ENCODE data around the gene ASTN2. TPM values are rescaled to one million over a fixed set of nuclear protein-coding genes. Genes with fewer than 3 reads are reported as not detected.

Gene ASTN2
- total RNA-seq, 1 donor from 2014 or later: 29.0 TPM

DNA sequence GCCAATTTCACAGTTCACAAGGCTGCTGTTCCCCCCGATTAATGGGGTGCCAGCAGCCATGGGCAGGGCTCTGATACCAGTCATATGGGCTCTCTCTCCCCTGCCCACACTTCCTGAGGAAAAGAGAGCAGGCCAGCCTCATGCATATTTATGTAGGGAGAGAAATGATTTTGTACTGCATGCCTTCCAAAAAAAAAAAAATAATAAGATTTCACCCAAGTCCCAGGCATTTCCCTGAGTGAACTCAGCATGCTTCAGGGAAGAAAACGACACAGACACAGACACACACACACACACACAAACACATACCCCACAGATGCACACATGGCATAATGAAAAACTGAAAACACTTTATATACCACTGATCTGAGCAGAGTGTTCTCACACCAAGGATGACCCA is 232.8 kb downstream of the ASTN2 start:
- Mint-ChIP-seq H3K27ac (no peak overlapping the region), H3K36me3 (ENCODE audit: insufficient read depth) (peaks cover 6% of the 10 kb centered on the region), H3K4me1 (ENCODE audit: low read depth) (no peaks in the 10 kb centered on the region), H3K4me3 (ENCODE audit: low read depth) (no peak overlapping the region), H3K27me3 (no peaks in the 10 kb centered on the region), H3K9me3 (ENCODE audit: low read depth) (peaks cover 6% of the 10 kb centered on the region)
- TF ChIP-seq, protein P1, sequence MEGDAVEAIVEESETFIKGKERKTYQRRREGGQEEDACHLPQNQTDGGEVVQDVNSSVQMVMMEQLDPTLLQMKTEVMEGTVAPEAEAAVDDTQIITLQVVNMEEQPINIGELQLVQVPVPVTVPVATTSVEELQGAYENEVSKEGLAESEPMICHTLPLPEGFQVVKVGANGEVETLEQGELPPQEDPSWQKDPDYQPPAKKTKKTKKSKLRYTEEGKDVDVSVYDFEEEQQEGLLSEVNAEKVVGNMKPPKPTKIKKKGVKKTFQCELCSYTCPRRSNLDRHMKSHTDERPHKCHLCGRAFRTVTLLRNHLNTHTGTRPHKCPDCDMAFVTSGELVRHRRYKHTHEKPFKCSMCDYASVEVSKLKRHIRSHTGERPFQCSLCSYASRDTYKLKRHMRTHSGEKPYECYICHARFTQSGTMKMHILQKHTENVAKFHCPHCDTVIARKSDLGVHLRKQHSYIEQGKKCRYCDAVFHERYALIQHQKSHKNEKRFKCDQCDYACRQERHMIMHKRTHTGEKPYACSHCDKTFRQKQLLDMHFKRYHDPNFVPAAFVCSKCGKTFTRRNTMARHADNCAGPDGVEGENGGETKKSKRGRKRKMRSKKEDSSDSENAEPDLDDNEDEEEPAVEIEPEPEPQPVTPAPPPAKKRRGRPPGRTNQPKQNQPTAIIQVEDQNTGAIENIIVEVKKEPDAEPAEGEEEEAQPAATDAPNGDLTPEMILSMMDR (IDR thresholded peaks at IDR 0.05; ENCODE audit: unreplicated experiment): no peak
- DNase-seq (ENCODE audit: low spot score, unreplicated experiment): no peak

DNA sequence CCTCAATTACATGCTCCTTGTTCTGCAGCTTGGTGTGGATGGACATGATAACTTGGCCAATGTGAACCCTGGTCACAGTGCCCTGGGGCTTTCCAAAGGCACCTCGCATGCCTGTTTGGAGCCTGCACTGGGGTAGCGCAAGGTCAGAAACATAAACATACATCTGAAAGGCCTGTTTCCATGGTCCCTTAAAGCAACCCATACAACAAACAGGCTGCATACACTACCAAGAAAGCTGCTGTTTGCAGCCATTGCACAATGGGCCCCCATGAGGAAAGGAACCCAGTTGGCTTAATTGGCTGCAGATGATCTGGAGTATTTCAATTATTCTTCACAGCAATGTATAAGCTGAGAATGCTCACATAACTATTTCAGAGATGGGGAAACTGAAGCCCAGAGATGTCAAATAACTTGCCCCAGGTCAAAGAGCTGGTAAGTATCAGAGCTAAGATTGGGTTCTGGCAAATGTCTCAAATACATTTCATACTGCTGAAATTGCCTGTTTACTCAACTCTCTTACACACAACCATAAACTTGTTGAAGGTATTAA is 233.9 kb downstream of the ASTN2 start:
- DNase-seq (ENCODE audit: low spot score, unreplicated experiment): no peak
- H3K27ac Mint-ChIP-seq: no peak overlapping the region
- no peaks in the 10 kb centered on the region for H3K4me1 Mint-ChIP-seq (ENCODE audit: low read depth)
- H3K36me3 Mint-ChIP-seq (ENCODE audit: insufficient read depth): peaks cover 6% of the 10 kb centered on the region
- TF ChIP-seq, protein P1 (IDR thresholded peaks at IDR 0.05; ENCODE audit: unreplicated experiment): no peak
- H3K27me3 Mint-ChIP-seq: no peaks in the 10 kb centered on the region
- peaks cover 6% of the 10 kb centered on the region for H3K9me3 Mint-ChIP-seq (ENCODE audit: low read depth)
- H3K4me3 Mint-ChIP-seq (ENCODE audit: low read depth): no peak overlapping the region

DNA sequence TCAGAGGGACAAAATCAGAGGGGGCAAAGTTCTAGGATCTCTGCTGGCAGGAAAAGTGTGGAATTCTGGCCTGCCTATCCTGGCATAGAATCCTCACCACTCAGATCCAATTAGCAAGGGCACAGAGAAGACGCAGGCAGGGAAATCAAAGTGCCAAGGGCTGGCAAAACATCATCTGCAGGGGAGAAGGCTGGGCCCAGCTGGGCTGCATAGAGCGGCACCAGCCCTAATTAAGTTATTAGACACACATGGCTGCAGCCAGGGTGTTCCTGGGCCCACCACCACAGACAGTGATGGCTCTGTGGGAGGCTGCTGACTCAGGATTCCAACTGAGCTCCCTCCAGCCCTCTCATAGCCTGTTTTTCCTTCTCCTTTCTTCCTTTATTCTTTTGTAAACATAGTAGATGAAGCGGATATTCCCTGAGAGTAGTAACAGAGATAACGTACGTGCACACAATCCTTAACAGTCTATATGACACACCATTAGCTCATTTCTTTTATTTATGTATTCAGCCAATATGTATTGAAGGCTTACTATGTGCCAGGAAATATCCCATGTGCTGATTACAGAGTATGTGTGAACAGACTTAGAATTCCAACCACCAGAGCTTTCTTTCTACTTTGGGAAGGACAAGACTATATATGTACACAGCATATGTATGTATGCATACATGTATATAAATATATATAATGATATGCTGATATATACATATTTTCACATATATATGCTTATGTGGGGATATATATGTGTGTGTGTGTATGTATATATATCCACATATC is 236.1 kb downstream of the ASTN2 start:
- peaks cover 6% of the 10 kb centered on the region for H3K9me3 Mint-ChIP-seq (ENCODE audit: low read depth)
- no peaks in the 10 kb centered on the region for H3K4me1 Mint-ChIP-seq (ENCODE audit: low read depth)
- peak overlapping the region; percentile 65 for H3K27ac Mint-ChIP-seq
- TF ChIP-seq, protein P1 (IDR thresholded peaks at IDR 0.05; ENCODE audit: unreplicated experiment): no peak
- DNase-seq (ENCODE audit: low spot score, unreplicated experiment): no peak
- no peak overlapping the region for H3K4me3 Mint-ChIP-seq (ENCODE audit: low read depth)
- H3K27me3 Mint-ChIP-seq: no peaks in the 10 kb centered on the region
- peaks cover 6% of the 10 kb centered on the region for H3K36me3 Mint-ChIP-seq (ENCODE audit: insufficient read depth)

DNA sequence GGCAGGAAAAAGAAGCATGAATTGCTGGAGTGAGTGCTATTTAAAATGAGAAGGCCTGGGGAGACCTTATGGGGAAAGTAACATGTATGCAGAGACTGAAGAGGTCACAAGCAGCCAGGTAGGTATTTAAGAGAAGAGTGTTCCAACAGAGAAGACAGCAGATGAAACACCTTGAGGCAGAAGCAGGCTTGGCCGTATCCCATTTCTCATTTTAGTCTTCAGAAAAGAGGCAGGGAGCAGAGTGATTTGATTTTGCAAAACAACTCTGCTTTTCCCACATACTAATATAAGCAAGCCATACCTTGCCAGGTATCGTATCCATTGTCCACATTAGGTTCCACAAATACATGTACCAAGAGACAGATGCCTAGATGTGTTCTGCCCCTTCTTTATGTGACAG is 244.3 kb downstream of the ASTN2 start:
- no peak overlapping the region for H3K27ac Mint-ChIP-seq
- H3K27me3 Mint-ChIP-seq: no peaks in the 10 kb centered on the region
- H3K9me3 Mint-ChIP-seq (ENCODE audit: low read depth): no peaks in the 10 kb centered on the region
- DNase-seq (ENCODE audit: low spot score, unreplicated experiment): no peak
- H3K36me3 Mint-ChIP-seq (ENCODE audit: insufficient read depth): no peaks in the 10 kb centered on the region
- H3K4me1 Mint-ChIP-seq (ENCODE audit: low read depth): no peaks in the 10 kb centered on the region
- TF ChIP-seq, protein P1 (IDR thresholded peaks at IDR 0.05; ENCODE audit: unreplicated experiment): no peak
- H3K4me3 Mint-ChIP-seq (ENCODE audit: low read depth): no peak overlapping the region

DNA sequence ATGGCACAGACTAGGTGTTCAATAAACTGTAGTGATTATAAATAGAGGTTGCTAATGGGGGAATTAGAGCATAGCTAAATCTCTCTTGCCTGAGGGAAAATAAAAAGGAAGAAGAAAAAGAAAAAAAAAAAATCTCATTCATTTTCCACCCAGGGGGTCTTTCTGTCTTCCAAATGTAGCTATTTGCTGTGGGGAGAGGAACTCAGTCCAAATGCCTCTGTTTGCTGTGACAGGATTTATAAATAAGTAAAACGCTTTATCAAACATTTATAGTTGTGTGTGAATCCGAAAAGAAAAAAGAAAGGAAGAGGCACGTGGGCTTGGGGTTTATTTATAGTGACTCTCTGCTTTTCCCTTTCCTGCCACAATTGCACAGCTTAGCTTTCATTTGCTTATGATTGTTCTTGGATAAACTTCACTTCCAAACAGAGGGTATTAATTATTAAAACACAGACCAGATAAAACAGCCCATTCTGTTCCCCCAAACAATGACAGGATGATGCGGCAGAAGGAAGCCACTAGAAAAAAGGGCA is 245.7 kb downstream of the ASTN2 start:
- Mint-ChIP-seq H3K9me3 (ENCODE audit: low read depth) (no peaks in the 10 kb centered on the region), H3K27me3 (no peaks in the 10 kb centered on the region), H3K4me3 (ENCODE audit: low read depth) (no peak overlapping the region), H3K27ac (no peak overlapping the region), H3K4me1 (ENCODE audit: low read depth) (no peaks in the 10 kb centered on the region), H3K36me3 (ENCODE audit: insufficient read depth) (no peaks in the 10 kb centered on the region)
- TF ChIP-seq, protein P1 (IDR thresholded peaks at IDR 0.05; ENCODE audit: unreplicated experiment): no peak
- no peak for DNase-seq (ENCODE audit: low spot score, unreplicated experiment)

Measured in progenitor cell of endocrine pancreas (in vitro differentiated cells).